Glomerular endothelial cell (primary cell): ENCODE data around the gene DPF3. TPM values are rescaled to one million over a fixed set of nuclear protein-coding genes. Genes with fewer than 3 reads are reported as not detected.

Experiments
- DNase-seq: peaks from one replicate; pipeline ENCODE4 v3.0.0-alpha.2; 2011; ENCODE audit warnings: low read depth, low spot score; ENCODE audit errors: extremely low read depth
- total RNA-seq: library from RNA; depleted of rRNA; stranded (reverse); fragments of >200 nt; gene quantifications from 2 replicates; pipeline ENCODE4 v1.2.3, GENCODE V29; 2015

Gene DPF3
- total RNA-seq, 1 donor from 2014 or later = 6.2 TPM

- no peak for DNase-seq
Observed at GRCh38 chr14:72688990-72689671, 204.8 kb downstream of the DPF3 start.

DNA sequence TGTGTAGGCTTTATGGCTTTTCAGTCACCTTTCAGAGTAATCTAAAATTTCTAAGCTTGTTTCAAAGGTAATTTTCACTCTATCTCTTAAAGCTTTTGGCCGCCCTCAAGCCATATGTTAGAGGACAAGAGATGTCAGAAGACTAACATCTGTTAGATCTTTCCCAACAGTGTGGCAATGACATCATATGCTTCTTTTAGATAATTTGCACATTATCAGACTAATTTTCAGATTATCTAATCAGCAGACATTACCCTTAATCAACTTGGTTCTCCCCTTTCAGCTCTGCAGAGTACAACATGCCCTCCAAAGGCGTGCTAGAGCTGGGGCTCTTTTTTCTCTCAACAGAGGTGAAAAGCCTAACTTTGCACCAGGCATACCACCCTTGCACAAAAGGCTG lies 207.1 kb downstream of the DPF3 start:
- DNase-seq = no peak

DNA sequence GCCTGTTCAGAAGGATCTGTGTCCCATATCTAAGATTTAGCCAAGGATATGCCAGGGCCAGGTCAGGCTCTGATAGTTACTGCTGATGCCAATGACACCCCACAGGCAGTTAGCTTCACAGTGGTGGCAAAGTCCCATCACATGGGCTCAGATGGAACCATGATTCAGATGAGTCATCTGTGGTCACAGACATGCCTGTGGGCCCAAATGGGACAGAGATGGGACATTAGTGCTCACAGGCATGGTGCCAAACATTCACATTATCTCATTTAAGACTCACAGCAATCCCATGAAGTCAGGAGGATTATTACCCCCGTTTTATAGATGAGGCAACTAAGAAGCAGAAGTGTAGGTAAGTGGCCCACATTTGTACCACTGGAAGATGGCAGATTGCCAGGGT lies 207.8 kb downstream of the DPF3 start:
- DNase-seq = no peak

GRCh38 chr14:72685456-72685855 lies 208.4 kb downstream of the DPF3 start:
- DNase-seq = no peak

GRCh38 chr14:72683787-72684186 lies 210.1 kb downstream of the DPF3 start:
- DNase-seq = no peak

- no peak for DNase-seq
Observed at GRCh38 chr14:72682188-72682587, 211.7 kb downstream of the DPF3 start.

- DNase-seq = no peak
Observed at GRCh38 chr14:72680853-72681640, 212.9 kb downstream of the DPF3 start.

GRCh38 chr14:72679536-72680151 lies 214.3 kb downstream of the DPF3 start:
- no peak for DNase-seq

DNA sequence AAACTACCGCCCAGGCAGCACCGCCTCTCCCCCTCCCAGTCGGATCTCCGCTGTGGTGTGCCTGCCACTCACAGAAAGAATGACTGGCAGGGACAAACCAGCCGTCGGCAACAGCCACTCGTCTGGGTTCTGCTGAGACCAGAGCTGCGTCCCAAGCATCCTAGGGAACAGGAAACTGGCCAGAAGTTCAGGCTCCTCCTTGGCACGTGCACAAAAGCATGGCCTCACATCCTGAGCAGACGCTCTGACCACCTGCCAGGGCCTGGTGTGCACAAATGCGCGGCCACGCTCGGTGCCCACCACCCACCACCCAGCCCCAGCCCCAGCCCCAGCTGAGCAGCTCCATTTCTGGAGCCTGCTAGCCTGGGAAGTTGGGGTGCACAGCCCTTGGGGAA lies 214.8 kb downstream of the DPF3 start:
- DNase-seq = no peak

DNA sequence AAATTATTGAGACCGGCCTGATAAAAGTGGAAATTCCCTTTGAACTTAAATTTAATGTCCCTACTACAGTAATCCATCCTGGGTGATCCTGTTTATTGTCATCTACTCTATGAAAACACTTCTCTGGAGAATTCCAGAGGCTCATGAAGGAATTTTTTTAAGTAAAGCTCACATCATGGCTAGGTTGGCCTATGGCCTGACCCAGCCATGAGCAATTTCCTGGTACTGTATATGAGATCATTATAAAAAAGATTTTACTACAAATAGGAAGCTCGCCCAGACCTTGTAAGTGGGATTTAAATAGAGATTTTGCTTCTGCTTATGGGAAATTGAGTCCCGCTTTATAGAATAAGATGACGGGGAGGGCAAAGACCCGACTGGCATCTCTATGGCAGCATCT lies 215.5 kb downstream of the DPF3 start:
- DNase-seq = peak; percentile 54

GRCh38 chr14:72677664-72678063 lies 216.2 kb downstream of the DPF3 start:
- no peak for DNase-seq

GRCh38 chr14:72675126-72675525 lies 218.8 kb downstream of the DPF3 start:
- DNase-seq = no peak

- no peak for DNase-seq
Observed at GRCh38 chr14:72673179-72673578, 220.7 kb downstream of the DPF3 start.

DNA sequence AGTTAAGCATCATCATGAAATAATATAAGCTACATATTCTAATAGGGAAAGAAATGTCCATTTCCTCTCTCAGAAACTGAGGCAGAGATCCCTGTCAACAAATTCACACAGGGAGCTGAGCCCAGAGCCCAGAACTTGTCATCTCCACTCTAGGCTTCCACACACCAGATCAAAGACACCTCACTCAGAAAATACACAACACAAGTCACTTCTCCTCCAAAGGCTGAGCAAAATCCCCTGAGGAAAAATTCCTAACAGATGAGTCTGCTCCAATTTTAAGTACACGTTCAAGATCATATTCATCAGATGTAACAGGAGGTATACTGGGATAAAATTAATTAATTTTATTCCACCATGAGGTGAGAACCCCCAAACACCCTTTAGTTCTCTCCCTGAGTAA lies 227.3 kb downstream of the DPF3 start:
- DNase-seq = no peak

GRCh38 chr14:72665259-72665658 lies 228.6 kb downstream of the DPF3 start:
- DNase-seq = peak; percentile 95

GRCh38 chr14:72664651-72665050 lies 229.2 kb downstream of the DPF3 start:
- DNase-seq = no peak

DNA sequence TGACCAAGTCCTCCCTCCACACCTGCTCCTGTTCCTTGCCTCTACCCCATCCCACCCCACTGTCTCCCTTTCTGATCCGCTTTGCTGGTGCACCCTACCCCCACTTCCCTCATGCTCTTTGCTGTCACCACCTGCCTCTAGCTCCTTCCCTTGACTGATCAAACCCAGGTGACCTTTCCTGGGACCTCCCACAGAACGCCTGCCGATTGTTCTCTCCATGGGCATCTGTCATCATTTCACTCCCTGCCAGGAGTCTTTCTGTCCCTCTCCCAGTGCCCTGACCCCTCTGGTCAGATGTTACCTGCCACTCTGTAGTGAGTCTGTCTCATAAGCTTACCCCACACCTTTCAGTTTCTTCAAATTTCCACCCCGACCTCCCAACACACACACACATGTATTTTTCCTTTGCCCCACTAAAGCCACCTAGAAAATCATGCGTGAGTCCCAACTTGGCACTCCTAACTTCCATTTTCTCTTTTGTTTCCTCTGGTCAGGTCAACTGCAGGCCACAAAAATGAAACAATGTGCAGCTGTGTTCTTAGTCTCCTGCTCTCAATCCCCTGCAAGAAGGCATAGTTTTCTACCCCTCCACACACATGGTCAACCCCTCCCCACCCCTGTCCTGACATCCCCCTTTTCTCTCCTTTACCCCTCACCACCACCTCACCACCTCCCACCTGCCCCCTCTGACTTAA lies 229.8 kb downstream of the DPF3 start:
- DNase-seq = no peak

- no peak for DNase-seq
Observed at GRCh38 chr14:72663076-72663487, 230.8 kb downstream of the DPF3 start.

- no peak for DNase-seq
Observed at GRCh38 chr14:72662214-72662613, 231.7 kb downstream of the DPF3 start.

- DNase-seq = no peak
Observed at GRCh38 chr14:72657214-72657921, 236.5 kb downstream of the DPF3 start.

GRCh38 chr14:72653026-72653425 lies 240.9 kb downstream of the DPF3 start:
- no peak for DNase-seq
